Effector CD4-positive, alpha-beta T cell (primary cell): ENCODE data around the gene PRPF19.

Experiments used
- DNase-seq: peaks from one replicate; pipeline ENCODE4 v3.0.0-alpha.2; 2020

PRPF19 gene

GRCh38 chr11:60855726-60856633, 50.4 kb downstream of the PRPF19 start, which contains the start of gene PTGDR2:
TSS of gene PTGDR2 (minus strand) at chr11:60855950. CDS start at chr11:60853722, 2,228 bp downstream.
- no peak for DNase-seq

GRCh38 chr11:60854847-60855725, 51.3 kb downstream of the PRPF19 start:
- no peak for DNase-seq

GRCh38 chr11:60854140-60854846, 52.1 kb downstream of the PRPF19 start:
- DNase-seq: no peak

- DNase-seq: no peak
Observed at GRCh38 chr11:60852982-60853950, 53.1 kb downstream of the PRPF19 start.

GRCh38 chr11:60852117-60852981, 54.0 kb downstream of the PRPF19 start:
- no peak for DNase-seq

- no peak for DNase-seq
Observed at GRCh38 chr11:60851327-60852104, 54.9 kb downstream of the PRPF19 start.

- no peak for DNase-seq
Observed at GRCh38 chr11:60849641-60850520, 56.5 kb downstream of the PRPF19 start.

- DNase-seq: no peak
Observed at GRCh38 chr11:60848714-60849151, 57.7 kb downstream of the PRPF19 start.

- DNase-seq: no peak
Observed at GRCh38 chr11:60847896-60848295, 58.5 kb downstream of the PRPF19 start.

- DNase-seq: no peak
Observed at GRCh38 chr11:60847281-60847680, 59.1 kb downstream of the PRPF19 start.

- DNase-seq: no peak
Observed at GRCh38 chr11:60845338-60845737, 61.0 kb downstream of the PRPF19 start.

GRCh38 chr11:60844870-60845221, 61.5 kb downstream of the PRPF19 start:
- DNase-seq: no peak

- no peak for DNase-seq
Observed at GRCh38 chr11:60844045-60844869, 62.1 kb downstream of the PRPF19 start.

- no peak for DNase-seq
Observed at GRCh38 chr11:60842668-60843600, 63.5 kb downstream of the PRPF19 start.

GRCh38 chr11:60841797-60842667, 64.4 kb downstream of the PRPF19 start, which contains the start of gene CCDC86:
TSS of gene CCDC86 (plus strand) at chr11:60842113. CDS start at chr11:60842125, 12 bp downstream.
- peak; percentile 97 for DNase-seq
